HepG2 (cell line): Measurements from ENCODE around the gene LRRC37A. TPM values are rescaled to one million over a fixed set of nuclear protein-coding genes. Genes with fewer than 3 reads are reported as not detected.
A peak's percentile ranks its signal among the peaks of the same experiment; 100 is the strongest.

Experiments
- AKAP8 ChIP-seq: sonication (generic); formaldehyde crosslinking; IDR thresholded peaks from 2 replicates; pipeline ENCODE4 v1.5.1; 2020; ENCODE audit warnings: mild to moderate bottlenecking, missing genetic modification reagents
- ARHGAP35 ChIP-seq: sonication (generic); formaldehyde crosslinking; IDR thresholded peaks from 2 replicates; pipeline ENCODE4 v1.9.0; 2022; ENCODE audit warnings: mild to moderate bottlenecking, inconsistent platforms, moderate library complexity, missing genetic modification reagents, borderline replicate concordance
- DNMT1 ChIP-seq: sonication (generic); formaldehyde crosslinking; IDR thresholded peaks from 2 replicates; pipeline ENCODE4 v1.5.1; 2020; ENCODE audit warnings: mild to moderate bottlenecking, missing genetic modification reagents
- GABPB1 ChIP-seq: IDR thresholded peaks from 2 replicates; pipeline ENCODE4 v1.6.1; 2016; ENCODE audit warnings: mild to moderate bottlenecking, missing genetic modification reagents, moderate library complexity, missing compliant biosample characterization
- HNRNPL ChIP-seq: fragments of 200-400 bp; formaldehyde crosslinking; IDR thresholded peaks from 2 replicates; pipeline ENCODE4 v1.6.1; 2017; ENCODE audit warnings: mild to moderate bottlenecking, low read depth, low read length
- TBX2 ChIP-seq: sonication (generic); formaldehyde crosslinking; IDR thresholded peaks from 2 replicates; pipeline ENCODE4 v1.5.0; 2020; ENCODE audit warnings: missing genetic modification reagents, mild to moderate bottlenecking, borderline replicate concordance
- UBTF ChIP-seq: sonication (generic); formaldehyde crosslinking; IDR thresholded peaks from 2 replicates; pipeline ENCODE4 v1.4.0; 2020; ENCODE audit warnings: mild to moderate bottlenecking, missing genetic modification reagents
- ZBTB38 ChIP-seq: sonication (generic); formaldehyde crosslinking; IDR thresholded peaks from 2 replicates; pipeline ENCODE4 v1.5.1; 2020; ENCODE audit warnings: mild to moderate bottlenecking, missing genetic modification reagents
- ZFP91 ChIP-seq: sonication (generic); formaldehyde crosslinking; IDR thresholded peaks from 2 replicates; pipeline ENCODE4 v1.9.0; 2022; ENCODE audit warnings: missing genetic modification reagents, mild to moderate bottlenecking, borderline replicate concordance
- ZFX ChIP-seq: sonication (generic); formaldehyde crosslinking; IDR thresholded peaks from 2 replicates; pipeline ENCODE4 v1.4.0; 2020; ENCODE audit warnings: mild to moderate bottlenecking, low read depth, missing genetic modification reagents, moderate library complexity
- ZFY ChIP-seq: sonication (generic); formaldehyde crosslinking; IDR thresholded peaks from 2 replicates; pipeline ENCODE4 v1.4.0; 2020; ENCODE audit warnings: missing genetic modification reagents
- ZNF777 ChIP-seq: sonication (generic); formaldehyde crosslinking; IDR thresholded peaks from 2 replicates; pipeline ENCODE4 v1.4.0; 2020; ENCODE audit warnings: missing genetic modification reagents
- ZSCAN31 ChIP-seq: sonication (generic); formaldehyde crosslinking; IDR thresholded peaks from 2 replicates; pipeline ENCODE4 v1.5.0; 2020; ENCODE audit warnings: low read depth, mild to moderate bottlenecking, missing genetic modification reagents
- polyA plus RNA-seq, 8 experiments: library from polyadenylated mRNA; depleted of rRNA in 3 of 8; stranded (reverse) in 7 of 8; unstranded in 1 of 8; fragments of >200 nt; fragmentation: Illumina TruSeq in 4 of 8; extraction: Trizol in 4 of 8; gene quantifications; 2 replicates each; pipeline versions ENCODE4 v1.2.1 to v1.2.3, GENCODE V29; 2011 to 2016; ENCODE audit warnings: low read depth in 4 of 8, missing spikeins in 1 of 8, mixed read lengths in 1 of 8; ENCODE audit not compliant: insufficient read depth in 1 of 8
- total RNA-seq, 5 experiments: library from RNA; depleted of rRNA; stranded (reverse); fragments of >200 nt; fragmentation: Illumina TruSeq; extraction: Trizol; gene quantifications; 2 replicates each; pipeline ENCODE4 v1.2.3, GENCODE V29; 2016; ENCODE audit warnings: low read depth in 1 of 5
- TF ChIP-seq, protein P1 (sequence below): sonication (generic); formaldehyde crosslinking; IDR thresholded peaks from 2 replicates; pipeline ENCODE4 v1.4.0; 2020; ENCODE audit warnings: missing genetic modification reagents
- TF ChIP-seq, protein P2 (sequence below): sonication (generic); formaldehyde crosslinking; IDR thresholded peaks from 2 replicates; pipeline ENCODE4 v1.5.1; 2020; ENCODE audit warnings: mild to moderate bottlenecking, missing genetic modification reagents, moderate library complexity

Gene LRRC37A
- total and polyA plus RNA-seq, 2 of the 13 experiments (the other 11 are each of a cell fraction or from before 2014, with no cell fraction given), result 0.97 to 1.3 TPM

DNA sequence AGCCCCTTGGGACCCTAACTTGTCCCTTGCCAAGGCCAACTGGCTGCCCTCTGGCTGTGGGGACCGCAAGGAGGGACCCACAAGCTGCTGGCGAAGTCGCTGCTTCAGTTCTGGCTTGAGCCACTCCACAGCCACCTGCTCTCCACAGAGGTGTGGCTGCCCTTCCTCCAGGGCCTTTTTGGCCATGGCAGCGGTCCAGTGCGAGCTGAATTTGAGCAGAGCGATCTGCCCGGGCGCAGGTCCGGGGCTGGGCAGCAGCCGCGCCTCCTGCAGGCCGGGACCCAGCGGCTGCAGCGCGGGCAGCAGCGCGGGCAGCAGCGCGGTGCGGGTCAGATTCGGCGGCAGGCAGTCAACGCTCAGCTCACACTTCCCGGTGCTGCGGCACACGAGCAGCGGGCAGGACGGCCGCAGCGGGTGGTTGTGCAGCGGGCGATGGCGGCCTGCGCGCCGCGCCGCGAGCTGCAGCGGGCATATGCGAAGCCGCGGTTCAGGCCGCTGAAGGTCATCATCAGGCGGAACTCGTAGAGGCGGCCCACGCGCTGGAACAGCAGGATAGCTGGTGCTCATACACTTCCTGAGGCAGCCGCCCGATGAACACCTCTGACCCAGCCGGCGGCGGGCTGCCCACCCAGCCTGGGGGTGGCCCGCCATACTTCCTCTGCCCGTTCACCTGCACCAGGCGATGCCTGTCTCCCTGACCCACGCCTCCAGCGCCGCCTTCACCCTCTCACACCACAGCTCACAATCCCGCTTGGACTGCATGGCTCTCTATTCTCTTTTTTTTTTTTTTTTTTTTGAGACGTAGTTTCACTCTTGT is 34.9 kb upstream of the LRRC37A start (continued):
- TF ChIP-seq ZFP91 (CRISPR knock-in tag) (peak; percentile 63; the same call in 1 of the 2 replicates), ZNF777 (CRISPR knock-in tag) (peak; percentile 43; the same call in 1 of the 2 replicates), ZSCAN31 (CRISPR knock-in tag) (0 out of 2 replicates have a peak, but pooled peaks have one; percentile 45), AKAP8 (CRISPR knock-in tag) (0 out of 2 replicates have a peak, but pooled peaks have one; percentile 50), ZFX (CRISPR knock-in tag) (peak; percentile 65; the same call in 1 of the 2 replicates), ZBTB38 (peak; percentile 60; the same call in 1 of the 2 replicates), TBX2 (CRISPR knock-in tag) (0 out of 2 replicates have a peak, but pooled peaks have one; percentile 11), UBTF (CRISPR knock-in tag) (peak; percentile 81), HNRNPL (peak; percentile 87), GABPB1 (peak; percentile 53; the same call in 1 of the 2 replicates), ZFY (CRISPR knock-in tag) (peak; percentile 63; the same call in 1 of the 2 replicates), DNMT1 (CRISPR knock-in tag) (0 out of 2 replicates have a peak, but pooled peaks have one; percentile 41), ARHGAP35 (CRISPR knock-in tag) (0 out of 2 replicates have a peak, but pooled peaks have one; percentile 22)
- TF ChIP-seq, protein P1, sequence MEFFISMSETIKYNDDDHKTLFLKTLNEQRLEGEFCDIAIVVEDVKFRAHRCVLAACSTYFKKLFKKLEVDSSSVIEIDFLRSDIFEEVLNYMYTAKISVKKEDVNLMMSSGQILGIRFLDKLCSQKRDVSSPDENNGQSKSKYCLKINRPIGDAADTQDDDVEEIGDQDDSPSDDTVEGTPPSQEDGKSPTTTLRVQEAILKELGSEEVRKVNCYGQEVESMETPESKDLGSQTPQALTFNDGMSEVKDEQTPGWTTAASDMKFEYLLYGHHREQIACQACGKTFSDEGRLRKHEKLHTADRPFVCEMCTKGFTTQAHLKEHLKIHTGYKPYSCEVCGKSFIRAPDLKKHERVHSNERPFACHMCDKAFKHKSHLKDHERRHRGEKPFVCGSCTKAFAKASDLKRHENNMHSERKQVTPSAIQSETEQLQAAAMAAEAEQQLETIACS (CRISPR knock-in tag), result 0 out of 2 replicates have a peak, but pooled peaks have one; percentile 29
- TF ChIP-seq, protein P2, sequence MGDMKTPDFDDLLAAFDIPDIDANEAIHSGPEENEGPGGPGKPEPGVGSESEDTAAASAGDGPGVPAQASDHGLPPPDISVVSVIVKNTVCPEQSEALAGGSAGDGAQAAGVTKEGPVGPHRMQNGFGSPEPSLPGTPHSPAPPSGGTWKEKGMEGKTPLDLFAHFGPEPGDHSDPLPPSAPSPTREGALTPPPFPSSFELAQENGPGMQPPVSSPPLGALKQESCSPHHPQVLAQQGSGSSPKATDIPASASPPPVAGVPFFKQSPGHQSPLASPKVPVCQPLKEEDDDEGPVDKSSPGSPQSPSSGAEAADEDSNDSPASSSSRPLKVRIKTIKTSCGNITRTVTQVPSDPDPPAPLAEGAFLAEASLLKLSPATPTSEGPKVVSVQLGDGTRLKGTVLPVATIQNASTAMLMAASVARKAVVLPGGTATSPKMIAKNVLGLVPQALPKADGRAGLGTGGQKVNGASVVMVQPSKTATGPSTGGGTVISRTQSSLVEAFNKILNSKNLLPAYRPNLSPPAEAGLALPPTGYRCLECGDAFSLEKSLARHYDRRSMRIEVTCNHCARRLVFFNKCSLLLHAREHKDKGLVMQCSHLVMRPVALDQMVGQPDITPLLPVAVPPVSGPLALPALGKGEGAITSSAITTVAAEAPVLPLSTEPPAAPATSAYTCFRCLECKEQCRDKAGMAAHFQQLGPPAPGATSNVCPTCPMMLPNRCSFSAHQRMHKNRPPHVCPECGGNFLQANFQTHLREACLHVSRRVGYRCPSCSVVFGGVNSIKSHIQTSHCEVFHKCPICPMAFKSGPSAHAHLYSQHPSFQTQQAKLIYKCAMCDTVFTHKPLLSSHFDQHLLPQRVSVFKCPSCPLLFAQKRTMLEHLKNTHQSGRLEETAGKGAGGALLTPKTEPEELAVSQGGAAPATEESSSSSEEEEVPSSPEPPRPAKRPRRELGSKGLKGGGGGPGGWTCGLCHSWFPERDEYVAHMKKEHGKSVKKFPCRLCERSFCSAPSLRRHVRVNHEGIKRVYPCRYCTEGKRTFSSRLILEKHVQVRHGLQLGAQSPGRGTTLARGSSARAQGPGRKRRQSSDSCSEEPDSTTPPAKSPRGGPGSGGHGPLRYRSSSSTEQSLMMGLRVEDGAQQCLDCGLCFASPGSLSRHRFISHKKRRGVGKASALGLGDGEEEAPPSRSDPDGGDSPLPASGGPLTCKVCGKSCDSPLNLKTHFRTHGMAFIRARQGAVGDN (CRISPR knock-in tag), result peak; percentile 86
